HG02840 (cell line): Measurements from ENCODE around the gene C11orf91.
"Not testable (repeated sequence)": the region's sequence is repeated elsewhere in the genome, so short reads cannot be mapped to it uniquely, and the experiment has no call there.

Experiments used
- ATAC-seq: cut with Tn5 transposase; IDR thresholded peaks from one replicate; pipeline ENCODE4 v1.9.1; 2021; ENCODE audit warnings: mild to moderate bottlenecking, moderate library complexity, moderate number of reproducible peaks; ENCODE audit not compliant: unreplicated experiment, low FRiP score

The C11orf91 gene

DNA sequence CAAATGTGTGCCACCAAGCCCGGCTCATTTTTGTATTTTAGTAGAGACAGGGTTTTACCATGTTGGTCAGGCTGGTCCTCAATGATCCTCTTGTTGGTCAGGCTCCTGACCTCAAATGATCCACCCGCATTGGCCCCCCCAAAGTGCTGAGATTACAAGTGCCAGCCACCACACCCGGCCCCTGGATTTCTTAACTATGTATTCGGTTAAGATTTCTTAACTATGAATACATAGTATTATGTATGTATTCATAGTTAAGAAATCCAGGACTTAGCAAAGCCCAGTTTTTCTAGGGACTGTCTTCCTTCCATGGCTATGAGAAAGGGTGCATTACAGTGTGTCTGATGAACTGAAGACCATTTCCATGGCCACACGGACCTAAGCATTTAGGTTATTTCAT, 1.7 kb downstream of the C11orf91 start:
- ATAC-seq: no peak

- ATAC-seq: no peak
These were observed 2.6 kb downstream of the C11orf91 start for GRCh38 chr11:33697997-33698396.

GRCh38 chr11:33696931-33697638, 3.5 kb downstream of the C11orf91 start:
- no peak for ATAC-seq

- ATAC-seq: no peak
These were observed 4.2 kb downstream of the C11orf91 start for GRCh38 chr11:33696411-33696810.

GRCh38 chr11:33695051-33695566, 5.5 kb downstream of the C11orf91 start:
- no peak for ATAC-seq

- ATAC-seq: no peak
These were observed 6.1 kb downstream of the C11orf91 start for GRCh38 chr11:33694346-33695050.

DNA sequence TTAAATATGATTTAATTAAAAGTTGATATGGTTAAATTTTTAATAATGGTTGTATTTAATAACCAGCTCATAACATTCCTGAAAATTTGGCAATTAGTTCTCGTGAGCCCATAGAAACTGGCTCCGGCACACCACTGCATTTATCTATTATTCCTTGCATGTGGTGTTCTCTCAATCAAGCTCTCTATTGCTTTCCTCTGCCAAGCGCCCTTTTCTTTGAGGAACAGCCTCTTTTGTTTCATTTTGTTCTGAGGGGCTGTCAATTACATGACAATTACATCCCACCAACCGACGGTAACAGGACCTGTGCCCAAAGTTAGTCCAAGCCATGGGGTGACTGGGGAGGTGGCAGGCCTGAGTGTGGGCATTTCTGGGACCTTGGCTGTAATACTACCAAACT, 8.1 kb downstream of the C11orf91 start:
- no peak for ATAC-seq

GRCh38 chr11:33692013-33692504, 8.6 kb downstream of the C11orf91 start:
- no peak for ATAC-seq

DNA sequence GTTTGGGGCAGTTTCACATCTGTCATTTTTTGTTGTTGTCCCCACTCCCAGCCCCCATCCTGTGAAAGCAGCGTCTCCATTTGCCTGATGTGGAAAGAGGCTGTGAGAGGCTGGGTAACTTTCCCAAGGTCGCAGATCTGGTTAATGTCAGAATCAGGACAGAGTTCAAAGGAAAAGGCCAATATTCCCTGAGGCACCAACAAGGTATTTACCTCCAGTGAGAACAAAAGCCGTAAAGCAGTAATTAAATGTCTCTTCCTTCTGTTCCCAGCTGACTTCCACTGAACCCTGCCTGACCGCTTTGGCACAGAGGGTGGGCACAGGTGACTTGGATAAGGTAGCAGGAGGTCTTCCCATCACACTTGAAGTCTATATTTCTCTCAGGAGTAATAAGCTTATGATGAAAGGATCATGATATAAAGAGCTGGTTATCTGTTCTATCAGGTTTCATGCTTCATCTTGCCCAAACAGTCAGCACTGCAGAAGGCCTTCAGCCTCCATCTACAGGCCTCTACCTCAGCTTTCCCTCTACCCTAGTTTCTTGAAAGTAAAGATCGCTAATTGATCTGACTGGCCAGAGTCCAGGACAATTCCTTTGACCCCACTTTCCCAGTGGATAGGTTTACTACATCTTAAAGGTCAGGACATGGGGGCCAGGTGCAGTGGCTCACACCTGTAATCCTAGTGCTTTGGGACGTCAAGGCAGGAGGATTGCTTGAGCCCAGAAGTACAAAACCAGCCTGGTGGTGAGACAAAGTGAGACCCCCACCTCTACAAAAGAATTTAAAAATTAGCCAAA, 9.4 kb downstream of the C11orf91 start:
- no peak for ATAC-seq

GRCh38 chr11:33690290-33691065, 10.1 kb downstream of the C11orf91 start:
- ATAC-seq: no peak

DNA sequence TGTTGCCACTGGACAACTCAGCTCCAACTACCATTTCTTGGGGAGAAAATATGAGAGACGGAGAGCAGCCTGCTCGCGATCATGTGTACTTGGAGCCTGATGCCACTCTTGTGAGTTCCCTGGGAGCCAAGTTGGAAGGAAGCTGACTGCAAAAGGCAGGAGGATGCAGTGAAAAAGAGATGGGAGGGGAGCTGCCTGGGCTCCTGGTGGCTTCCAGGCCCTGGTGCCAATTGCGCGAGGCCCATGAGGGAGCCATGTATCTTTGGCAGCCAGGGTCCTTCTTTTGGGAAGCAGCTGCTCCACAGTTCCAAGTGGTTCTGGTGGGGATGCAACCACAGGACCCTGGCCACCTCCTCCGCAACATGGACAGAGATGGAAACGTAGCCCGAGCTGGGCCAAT, 11.1 kb downstream of the C11orf91 start:
- ATAC-seq: no peak

GRCh38 chr11:33689085-33689484, 11.5 kb downstream of the C11orf91 start:
- no peak for ATAC-seq

DNA sequence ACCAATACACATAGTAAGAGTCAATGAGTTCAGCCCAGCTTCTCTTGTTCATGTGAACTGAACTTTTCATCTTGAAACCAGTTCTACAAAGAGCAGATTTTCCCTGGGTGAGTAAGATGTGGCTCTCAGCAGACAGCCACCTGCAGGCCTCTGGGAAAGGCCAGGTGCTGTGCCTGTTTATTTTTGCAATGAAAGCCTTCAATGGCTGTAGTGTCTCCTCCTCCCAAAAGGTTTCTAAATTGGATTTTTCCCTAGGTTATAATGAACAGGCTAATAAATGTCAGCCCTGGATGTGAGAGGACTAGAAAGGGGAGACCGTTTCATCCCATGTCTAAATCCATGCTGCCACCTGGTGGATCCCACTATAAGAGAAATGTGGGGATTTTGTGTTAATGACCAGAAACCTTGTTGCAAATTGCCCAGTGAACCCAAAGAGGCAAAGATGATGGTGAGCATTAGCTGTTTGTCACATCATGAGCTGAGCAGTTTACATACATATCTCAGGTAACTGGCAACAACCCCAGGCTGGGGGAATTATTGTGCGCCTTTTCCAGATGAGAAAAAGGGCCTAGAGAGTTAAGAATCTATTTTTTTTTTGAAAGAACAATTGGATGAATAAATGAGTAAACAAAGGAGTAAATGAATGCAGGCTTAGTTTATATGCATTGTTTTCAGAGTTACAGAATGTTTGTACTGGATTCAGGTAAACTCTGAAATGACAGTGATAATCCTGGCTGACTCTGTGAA, 12.7 kb downstream of the C11orf91 start:
- no peak for ATAC-seq

DNA sequence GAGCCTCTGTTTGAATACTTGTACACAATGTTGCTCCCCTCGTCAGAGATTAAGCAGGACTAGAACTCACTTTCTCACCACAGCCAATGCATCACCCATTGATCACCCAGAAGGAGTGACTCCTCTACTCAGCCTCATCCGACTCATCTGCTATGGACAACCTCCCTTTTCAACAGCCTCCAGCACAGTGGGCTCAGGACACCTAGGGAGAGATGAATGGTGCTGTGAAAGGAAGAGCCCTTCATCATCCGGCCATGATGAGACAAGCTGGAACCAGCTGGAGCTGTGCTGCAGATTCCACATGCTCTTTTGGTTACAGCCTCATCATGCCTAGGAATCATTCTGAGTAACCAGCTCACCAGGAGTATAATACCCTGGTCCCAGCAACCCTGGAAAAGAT, 15.5 kb downstream of the C11orf91 start:
- no peak for ATAC-seq

GRCh38 chr11:33684003-33684706, 16.5 kb downstream of the C11orf91 start:
- no peak for ATAC-seq

DNA sequence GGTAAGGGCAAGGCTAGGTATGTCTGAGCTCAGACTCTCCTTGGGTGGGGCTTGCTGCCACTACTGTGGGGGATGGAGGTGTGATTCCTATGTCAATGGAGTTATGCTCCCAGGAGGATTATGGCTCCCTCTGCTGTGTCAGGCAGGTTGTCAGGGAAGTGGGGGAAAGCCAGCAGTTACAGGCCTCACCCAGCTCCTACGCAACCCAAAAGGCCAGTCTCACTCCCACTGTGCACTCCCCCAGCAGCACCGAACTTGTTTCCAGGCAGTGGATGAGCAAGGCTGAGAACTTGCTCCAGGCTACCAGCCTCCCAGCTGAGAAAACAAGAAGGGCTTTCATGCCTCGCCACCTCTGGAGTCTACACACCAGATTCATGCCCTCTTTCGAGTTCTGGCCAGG, 18.2 kb downstream of the C11orf91 start:
- ATAC-seq: no peak

GRCh38 chr11:33682019-33682418, 18.6 kb downstream of the C11orf91 start:
- ATAC-seq: no peak

DNA sequence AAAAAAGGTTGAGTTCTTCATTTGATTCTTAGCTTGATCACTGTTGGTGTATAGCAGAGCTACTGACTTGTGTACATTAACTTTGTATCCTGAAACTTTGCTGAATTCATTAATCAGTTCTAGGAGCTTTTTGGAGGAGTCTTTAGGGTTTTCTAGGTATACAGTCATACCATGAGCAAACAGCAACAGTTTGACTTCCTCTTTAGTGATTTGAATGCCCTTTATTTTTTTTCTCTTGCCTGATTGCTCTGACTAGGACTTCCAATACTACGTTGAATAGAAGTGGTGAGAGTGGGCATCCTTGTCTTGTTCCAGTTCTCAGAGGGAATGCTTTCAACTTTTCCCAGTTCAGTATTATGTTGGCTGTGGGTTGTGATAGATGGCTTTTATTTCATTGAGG, 22.0 kb downstream of the C11orf91 start:
- ATAC-seq: not testable (repeated sequence)
